HEK293 (cell line): ENCODE measurements around the gene OR2M4.

Experiments used
- CTCF ChIA-PET: fragments of 350-600 bp; formaldehyde crosslinking; extraction: SDS; loops from one replicate; lab custom pipeline; 2021; ENCODE audit warnings: antibody characterized with exemption; lab: Yijun Ruan, JAX
- POLR2A ChIA-PET: fragments of 300-600 bp; formaldehyde crosslinking; extraction: SDS; loops from one replicate; lab custom pipeline; 2020; ENCODE audit warnings: antibody characterized with exemption, inconsistent platforms; lab: Yijun Ruan, JAX
- H3K27ac ChIP-seq: fragments of 200-500 bp; sonication (Bioruptor generic); 2 replicates; pipeline ENCODE4 v1.5.1; 2014; ENCODE audit warnings: low read depth, low read length, control low read depth, inconsistent platforms; ENCODE audit errors: extremely low read depth
- H3K36me3 ChIP-seq, 2 experiments: fragments of 200-500 bp in 1 of 2; sonication (Bioruptor generic) in 1 of 2; 1 replicate in 1 of 2; 2 replicates in 1 of 2; pipeline ENCODE4 v1.5.1; 2014 to 2017; ENCODE audit warnings: inconsistent platforms in 2 of 2, low read length in 2 of 2; ENCODE audit not compliant: control insufficient read depth in 2 of 2, insufficient read depth in 1 of 2
- H3K4me1 ChIP-seq: fragments of 200-500 bp; sonication (Bioruptor generic); 2 replicates; pipeline ENCODE4 v1.5.1; 2014; ENCODE audit warnings: mild to moderate bottlenecking, low read length, inconsistent platforms; ENCODE audit not compliant: control insufficient read depth, insufficient read depth
- H3K4me3 ChIP-seq: 2 replicates; pipeline ENCODE4 v1.5.1; 2011; ENCODE audit warnings: low read depth, mild to moderate bottlenecking, control low read depth, low read length, moderate library complexity
- H3K9me3 ChIP-seq: fragments of 200-500 bp; sonication (Bioruptor generic); 2 replicates; pipeline ENCODE4 v1.5.1; 2014; ENCODE audit warnings: low read depth, low read length, inconsistent platforms; ENCODE audit not compliant: control insufficient read depth, insufficient read depth
- REST ChIP-seq: fragments of 450-650 bp; formaldehyde crosslinking; IDR thresholded peaks from 2 replicates; pipeline ENCODE4 v1.5.1; 2016; ENCODE audit warnings: missing biosample characterization, missing genetic modification characterization
- SCRT1 ChIP-seq: fragments of 450-650 bp; formaldehyde crosslinking; IDR thresholded peaks from 2 replicates; pipeline ENCODE4 v1.5.1; 2016; ENCODE audit warnings: missing biosample characterization, missing genetic modification characterization, borderline replicate concordance
- SCRT2 ChIP-seq: fragments of 450-650 bp; formaldehyde crosslinking; IDR thresholded peaks from 2 replicates; pipeline ENCODE4 v1.5.1; 2016; ENCODE audit warnings: missing biosample characterization, missing genetic modification characterization
- TSHZ1 ChIP-seq: fragments of 450-650 bp; formaldehyde crosslinking; IDR thresholded peaks from 2 replicates; pipeline ENCODE4 v1.5.1; 2016; ENCODE audit warnings: missing biosample characterization, missing genetic modification characterization, borderline replicate concordance
- ZBTB1 ChIP-seq: fragments of 450-650 bp; formaldehyde crosslinking; IDR thresholded peaks from 2 replicates; pipeline ENCODE4 v1.5.1; 2016; ENCODE audit warnings: missing biosample characterization, missing genetic modification characterization
- ZBTB11 ChIP-seq: fragments of 450-650 bp; formaldehyde crosslinking; conservative IDR thresholded peaks from 2 replicates; pipeline ENCODE4 v1.5.1; 2016; ENCODE audit warnings: low read depth, missing biosample characterization, missing genetic modification characterization
- ZFP37 ChIP-seq: fragments of 450-650 bp; formaldehyde crosslinking; IDR thresholded peaks from 2 replicates; pipeline ENCODE4 v1.5.1; 2016; ENCODE audit warnings: missing biosample characterization, missing genetic modification characterization
- ZIC2 ChIP-seq: fragments of 450-650 bp; formaldehyde crosslinking; IDR thresholded peaks from 2 replicates; pipeline ENCODE4 v1.5.1; 2016; ENCODE audit warnings: missing biosample characterization, missing genetic modification characterization
- ZNF10 ChIP-seq: fragments of 450-650 bp; formaldehyde crosslinking; IDR thresholded peaks from 2 replicates; pipeline ENCODE4 v1.5.1; 2017; ENCODE audit warnings: missing biosample characterization, missing genetic modification characterization
- ZNF18 ChIP-seq: fragments of 450-650 bp; formaldehyde crosslinking; IDR thresholded peaks from 2 replicates; pipeline ENCODE4 v1.5.1; 2016; ENCODE audit warnings: missing biosample characterization, missing genetic modification characterization
- ZNF26 ChIP-seq: fragments of 450-650 bp; formaldehyde crosslinking; IDR thresholded peaks from 2 replicates; pipeline ENCODE4 v1.5.1; 2016; ENCODE audit warnings: missing biosample characterization, missing genetic modification characterization
- ZNF404 ChIP-seq: fragments of 450-650 bp; formaldehyde crosslinking; IDR thresholded peaks from 2 replicates; pipeline ENCODE4 v1.5.1; 2017; ENCODE audit warnings: missing biosample characterization, missing genetic modification characterization
- ZSCAN16 ChIP-seq: fragments of 450-650 bp; formaldehyde crosslinking; IDR thresholded peaks from 2 replicates; pipeline ENCODE4 v1.5.1; 2016; ENCODE audit warnings: missing biosample characterization, missing genetic modification characterization

Gene OR2M4

DNA sequence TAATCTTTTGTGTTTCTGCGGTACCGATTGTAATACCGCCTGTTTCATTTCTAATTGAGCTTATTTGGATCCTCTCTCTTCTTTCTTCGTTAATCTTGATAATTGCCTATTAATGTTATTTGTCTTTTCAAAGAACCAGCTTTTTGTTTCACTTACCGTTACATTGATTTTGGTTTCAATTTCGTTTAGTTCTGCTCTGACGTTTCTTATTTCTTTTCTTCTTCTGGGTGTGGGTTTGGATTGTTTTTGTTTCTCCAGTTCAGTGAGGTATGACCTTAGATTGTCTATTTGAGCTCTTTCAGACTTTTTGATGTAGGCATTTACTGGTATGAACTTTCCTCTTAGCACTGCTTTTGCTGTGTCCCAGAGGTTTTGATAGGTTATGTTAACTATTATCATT is 47.2 kb upstream of the OR2M4 start:
- no peak for TF ChIP-seq ZBTB1
- no peak for TF ChIP-seq TSHZ1
- TF ChIP-seq ZFP37 (tag by site-specific recombination), result no peak
- TF ChIP-seq ZIC2, result no peak
- no peak for TF ChIP-seq ZNF26 (tag by site-specific recombination)
- no peak for TF ChIP-seq SCRT2 (tag by site-specific recombination)
- TF ChIP-seq REST, result no peak
- no peak for TF ChIP-seq ZSCAN16 (tag by site-specific recombination)
- TF ChIP-seq SCRT1, result no peak
- TF ChIP-seq ZNF10, result no peak
- no peak for TF ChIP-seq ZBTB11 (tag by site-specific recombination)
- TF ChIP-seq ZNF404, result no peak
- no peak for TF ChIP-seq ZNF18 (tag by site-specific recombination)
- CTCF ChIA-PET, result no interaction called here
- no peak overlapping the region for H3K4me3 ChIP-seq
- H3K27ac ChIP-seq, result no peak overlapping the region
- no peaks in the 10 kb centered on the region for H3K4me1 ChIP-seq
- POLR2A ChIA-PET, result no interaction called here
- H3K36me3 ChIP-seq, result no peaks in the 10 kb centered on the region
- H3K9me3 ChIP-seq, result no peaks in the 10 kb centered on the region
